Esophagus muscularis mucosa (tissue), 4 donors: Measurements from ENCODE around the gene TMEM205. TPM values are rescaled to one million over a fixed set of nuclear protein-coding genes. Genes with fewer than 3 reads are reported as not detected.
"Not testable (repeated sequence)": the region's sequence is repeated elsewhere in the genome, so short reads cannot be mapped to it uniquely, and the experiment has no call there.

Source experiments
- DNase-seq: peaks from one replicate; pipeline ENCODE4 v3.0.0-alpha.2; 2017; ENCODE audit errors: extremely low spot score
- H3K27ac ChIP-seq, 4 donors: fragments of 200-600 bp; sonication (generic); replicated peaks in 1 of 4; 1 replicate in 3 of 4; 2 replicates in 1 of 4; pipeline ENCODE4 v1.5.1; 2016 to 2019; ENCODE audit warnings: mild to moderate bottlenecking in 1 of 4
- H3K27me3 ChIP-seq, 4 donors: fragments of 200-600 bp; sonication (generic); one replicate each; pipeline versions ENCODE4 v1.5.1 to v1.6.0; 2016 to 2019
- H3K36me3 ChIP-seq, 4 donors: fragments of 200-600 bp; sonication (generic); one replicate each; pipeline ENCODE4 v1.5.1; 2016 to 2019
- H3K4me1 ChIP-seq, 4 donors: fragments of 200-600 bp; sonication (generic); one replicate each; pipeline ENCODE4 v1.5.1; 2016 to 2019
- H3K4me3 ChIP-seq, 4 donors: fragments of 200-600 bp; sonication (generic); 1 replicate in 2 of 4; 2 replicates in 2 of 4; pipeline ENCODE4 v1.5.1; 2016 to 2019; ENCODE audit warnings: mild to moderate bottlenecking in 4 of 4, moderate library complexity in 1 of 4
- H3K9me3 ChIP-seq, 4 donors: fragments of 200-600 bp; sonication (generic); 1 replicate in 3 of 4; 2 replicates in 1 of 4; pipeline ENCODE4 v1.5.1; 2016 to 2019
- CTCF ChIP-seq, 3 experiments: fragments of 200-600 bp in 2 of 3; fragments of 450-650 bp in 1 of 3; sonication (generic) in 2 of 3; IDR thresholded peaks; one replicate each; pipeline ENCODE4 v1.5.1; 2017 to 2019; ENCODE audit warnings: antibody characterized with exemption in 3 of 3, mild to moderate bottlenecking in 2 of 3, moderate library complexity in 1 of 3
- EP300 ChIP-seq: sonication (generic); formaldehyde crosslinking; IDR thresholded peaks from one replicate; pipeline ENCODE4 v1.6.1; 2017; ENCODE audit warnings: antibody characterized with exemption
- POLR2A ChIP-seq: fragments of 450-650 bp; IDR thresholded peaks from one replicate; pipeline ENCODE4 v1.6.1; 2017; ENCODE audit warnings: antibody characterized with exemption, moderate library complexity, mild to moderate bottlenecking, low read depth
- POLR2AphosphoS5 ChIP-seq, 2 donors: sonication (generic); formaldehyde crosslinking; IDR thresholded peaks; one replicate each; pipeline ENCODE4 v1.6.1; 2017; ENCODE audit warnings: antibody characterized with exemption in 2 of 2
- WGBS: methylation state at CpG from one replicate; pipeline ENCODE4 v1.1.5; 2018; 5-methylcytosine and 5-hydroxymethylcytosine counted together
- intact Hi-C: fragments of 100-400 bp; cut with DNase I; formaldehyde crosslinking; loops from one replicate; pipeline ENCODE4 v1.15.1; 2023
- total RNA-seq, 4 donors: library from RNA; depleted of rRNA; stranded (reverse); fragments of >200 nt; gene quantifications; one replicate each; pipeline versions ENCODE4 v1.1.0 to v1.2.1, GENCODE V29; 2016

TMEM205 gene
- total RNA-seq, 4 donors from 2014 or later: 197 to 241 (median 206) TPM

- intact Hi-C loops: no loop called here
Observed at GRCh38 chr19:11335449-11336146, 10.5 kb downstream of the TMEM205 start.

GRCh38 chr19:11333838-11334237, 12.2 kb downstream of the TMEM205 start:
- H3K4me3 ChIP-seq, H3K9me3 ChIP-seq, DNase-seq, H3K27me3 ChIP-seq, H3K27ac ChIP-seq, intact Hi-C loops: not testable (repeated sequence)
- H3K36me3 ChIP-seq: peaks cover 34 to 86% (median 78%) of the 10 kb centered on the region in 4 donors
- peaks cover 5 to 18% (median 12%) of the 10 kb centered on the region in 4 donors for H3K4me1 ChIP-seq
- 83% methylated on average over 9 of the region's 9 CpGs for whole genome bisulfite sequencing

More at GRCh38 chr19:11335449-11336146, 10.5 kb downstream of the TMEM205 start:
- WGBS: 94% methylated on average over 9 of the region's 17 CpGs
- TF ChIP-seq POLR2A: no peak
- H3K36me3 ChIP-seq: peaks cover 34 to 69% (median 61%) of the 10 kb centered on the region in 4 donors
- no peak overlapping the region for H3K27ac ChIP-seq
- H3K4me3 ChIP-seq: no peak overlapping the region
- no peaks in the 10 kb centered on the region for H3K27me3 ChIP-seq
- H3K9me3 ChIP-seq: no peaks in the 10 kb centered on the region
- H3K4me1 ChIP-seq: peaks cover 16 to 31% (median 22%) of the 10 kb centered on the region in 4 donors
- no peak for DNase-seq

- DNase-seq: no peak
- no peak for TF ChIP-seq POLR2A
- TF ChIP-seq CTCF (IDR thresholded peaks at IDR 0.05): no peak
- H3K4me3 ChIP-seq: no peak overlapping the region
- intact Hi-C loops: no loop called here
- WGBS: 91% methylated on average over 5 of the region's 5 CpGs
- peaks cover 0 to 8% (median 1%) of the 10 kb centered on the region in 4 donors for H3K4me1 ChIP-seq
- H3K36me3 ChIP-seq: peaks cover 34 to 96% (median 88%) of the 10 kb centered on the region in 4 donors
- H3K27ac ChIP-seq: no peak overlapping the region
- H3K27me3 ChIP-seq: no peaks in the 10 kb centered on the region
- no peaks in the 10 kb centered on the region for H3K9me3 ChIP-seq
Observed at GRCh38 chr19:11332822-11333221, 13.2 kb downstream of the TMEM205 start.

- Histone ChIP-seq H3K9me3 (no peaks in the 10 kb centered on the region), H3K4me1 (no peaks in the 10 kb centered on the region), H3K4me3 (no peak overlapping the region), H3K27ac (no peak overlapping the region), H3K36me3 (peaks cover 36 to 100% (median 93%) of the 10 kb centered on the region in 4 donors), H3K27me3 (no peaks in the 10 kb centered on the region)
- no peak for DNase-seq
- no peak for TF ChIP-seq CTCF (IDR thresholded peaks at IDR 0.05)
- no peak for TF ChIP-seq EP300
- no peak for TF ChIP-seq POLR2AphosphoS5 (IDR thresholded peaks at IDR 0.05)
- no peak for TF ChIP-seq POLR2A
- intact Hi-C loops: no loop called here
- WGBS: 74% methylated on average over 4 of the region's 4 CpGs
Observed at GRCh38 chr19:11331502-11331901, 14.6 kb downstream of the TMEM205 start.

- Histone ChIP-seq H3K27ac (no peak overlapping the region), H3K36me3 (peaks cover 30 to 100% (median 89%) of the 10 kb centered on the region in 4 donors), H3K27me3 (no peaks in the 10 kb centered on the region), H3K4me3 (no peak overlapping the region), H3K9me3 (no peaks in the 10 kb centered on the region), H3K4me1 (peaks cover under 1 to 2% (median under 1%) of the 10 kb centered on the region in 4 donors)
- intact Hi-C loops: no loop called here
- 85% methylated on average over 4 of the region's 4 CpGs for WGBS
- TF ChIP-seq POLR2A: no peak
- no peak for TF ChIP-seq CTCF (IDR thresholded peaks at IDR 0.05)
- TF ChIP-seq EP300: no peak
- no peak for TF ChIP-seq POLR2AphosphoS5 (IDR thresholded peaks at IDR 0.05)
- no peak for DNase-seq
Observed at GRCh38 chr19:11330127-11330526, 15.9 kb downstream of the TMEM205 start.
